Erythroblast (primary cell): ENCODE results near the gene ADGRF1.

Source experiments
- GATA1 ChIP-seq: IDR thresholded peaks from 2 replicates; pipeline ENCODE4 v1.6.1; 2011; ENCODE audit warnings: low read depth, mild to moderate bottlenecking, control low read depth, low read length, moderate library complexity
- POLR2A ChIP-seq: IDR thresholded peaks from 2 replicates; pipeline ENCODE4 v1.6.1; 2011; ENCODE audit warnings: mild to moderate bottlenecking, low read length

GRCh38 chr6:47034421-47034820 is 7.7 kb downstream of the ADGRF1 start:
- TF ChIP-seq POLR2A (no peak), GATA1 (no peak)
